HepG2 (cell line): ENCODE measurements around the gene GPR17. TPM values are rescaled to one million over a fixed set of nuclear protein-coding genes. Genes with fewer than 3 reads are reported as not detected.

Experiments
- DNMT1 ChIP-seq: sonication (generic); formaldehyde crosslinking; IDR thresholded peaks from 2 replicates; pipeline ENCODE4 v1.5.1; 2020; ENCODE audit warnings: mild to moderate bottlenecking, missing genetic modification reagents
- PBX2 ChIP-seq: IDR thresholded peaks from 2 replicates; pipeline ENCODE4 v1.6.1; 2016; ENCODE audit warnings: control low read depth
- THAP9 ChIP-seq: sonication (generic); formaldehyde crosslinking; IDR thresholded peaks from 2 replicates; pipeline ENCODE4; 2020; ENCODE audit warnings: missing genetic modification reagents, mild to moderate bottlenecking, borderline replicate concordance
- ZFP36L1 ChIP-seq: sonication (generic); formaldehyde crosslinking; IDR thresholded peaks from 2 replicates; pipeline ENCODE4 v1.8.0; 2022; ENCODE audit warnings: mild to moderate bottlenecking, missing genetic modification reagents, moderate library complexity
- ZNF562 ChIP-seq: sonication (generic); formaldehyde crosslinking; IDR thresholded peaks from 2 replicates; pipeline ENCODE4 v1.8.0; 2022; ENCODE audit warnings: missing genetic modification reagents, borderline replicate concordance
- ZNF569 ChIP-seq: sonication (generic); formaldehyde crosslinking; IDR thresholded peaks from 2 replicates; pipeline ENCODE4 v1.5.0; 2020; ENCODE audit warnings: mild to moderate bottlenecking, missing genetic modification reagents, moderate library complexity, borderline replicate concordance
- ZNF841 ChIP-seq: sonication (generic); formaldehyde crosslinking; IDR thresholded peaks from 2 replicates; pipeline ENCODE4 v1.8.1; 2023; ENCODE audit warnings: missing genetic modification reagents, borderline replicate concordance
- polyA plus RNA-seq, 8 experiments: library from polyadenylated mRNA; depleted of rRNA in 3 of 8; stranded (reverse) in 7 of 8; unstranded in 1 of 8; fragments of >200 nt; fragmentation: Illumina TruSeq in 4 of 8; extraction: Trizol in 4 of 8; gene quantifications; 2 replicates each; pipeline versions ENCODE4 v1.2.1 to v1.2.3, GENCODE V29; 2011 to 2016; ENCODE audit warnings: low read depth in 4 of 8, missing spikeins in 1 of 8, mixed read lengths in 1 of 8; ENCODE audit not compliant: insufficient read depth in 1 of 8
- total RNA-seq, 5 experiments: library from RNA; depleted of rRNA; stranded (reverse); fragments of >200 nt; fragmentation: Illumina TruSeq; extraction: Trizol; gene quantifications; 2 replicates each; pipeline ENCODE4 v1.2.3, GENCODE V29; 2016; ENCODE audit warnings: low read depth in 1 of 5

The GPR17 gene
- total and polyA plus RNA-seq, 2 of the 13 experiments (the other 11 are each of a cell fraction or from before 2014, with no cell fraction given), result not detected

- no peak for TF ChIP-seq THAP9 (CRISPR knock-in tag)
- no peak for TF ChIP-seq PBX2
- no peak for TF ChIP-seq DNMT1 (CRISPR knock-in tag)
- no peak for TF ChIP-seq ZNF562 (CRISPR knock-in tag)
- TF ChIP-seq ZFP36L1 (CRISPR knock-in tag), result no peak
- TF ChIP-seq ZNF841 (CRISPR knock-in tag), result no peak
- no peak for TF ChIP-seq ZNF569
- TF ChIP-seq, all 625 proteins: peak for 4
Measured at GRCh38 chr2:127658641-127659407, 12.9 kb downstream of the GPR17 start (continued).
